Stimulated activated CD4-positive, alpha-beta T cell treated with anti-CD3 and anti-CD28 coated beads, TNF-alpha, amount 100 ng/mL, for 48 hours (primary cell): ENCODE results near the gene PADI1.

Source experiments
- DNase-seq, 3 donors: peaks; one replicate each; pipeline ENCODE4 v3.0.0-alpha.2; 2020; ENCODE audit warnings: low read depth in 3 of 3

Gene PADI1

GRCh38 chr1:17204546-17205440, at the start of gene PADI1:
Gene PADI1, plus strand, starts transcription at chr1:17205128. Its CDS starts 90 bp downstream, at chr1:17205218.
- DNase-seq = no peak

GRCh38 chr1:17155257-17155920, 49.5 kb upstream of the PADI1 start:
- no peak for DNase-seq

GRCh38 chr1:17156108-17156507, 48.8 kb upstream of the PADI1 start:
- DNase-seq = no peak

GRCh38 chr1:17158961-17159360, 46.0 kb upstream of the PADI1 start:
- DNase-seq = no peak

GRCh38 chr1:17161137-17161740, 43.7 kb upstream of the PADI1 start:
- DNase-seq = no peak

GRCh38 chr1:17161926-17162800, 42.8 kb upstream of the PADI1 start:
- DNase-seq = no peak

GRCh38 chr1:17162941-17163340, 42.0 kb upstream of the PADI1 start:
- no peak for DNase-seq

GRCh38 chr1:17163371-17163770, 41.6 kb upstream of the PADI1 start:
- no peak for DNase-seq

GRCh38 chr1:17163789-17164666, 40.9 kb upstream of the PADI1 start:
- DNase-seq = no peak

- no peak for DNase-seq
Observed at GRCh38 chr1:17165823-17166222, 39.1 kb upstream of the PADI1 start.

GRCh38 chr1:17167041-17167785, 37.7 kb upstream of the PADI1 start:
- DNase-seq = no peak

- DNase-seq = no peak
Observed at GRCh38 chr1:17167786-17168090, 37.2 kb upstream of the PADI1 start.

- no peak for DNase-seq
Observed at GRCh38 chr1:17168091-17168876, 36.6 kb upstream of the PADI1 start.

GRCh38 chr1:17170571-17170970, 34.4 kb upstream of the PADI1 start:
- DNase-seq = no peak

GRCh38 chr1:17173217-17173616, 31.7 kb upstream of the PADI1 start:
- no peak for DNase-seq

GRCh38 chr1:17176306-17177061, 28.4 kb upstream of the PADI1 start:
- DNase-seq = no peak

- DNase-seq = no peak
Observed at GRCh38 chr1:17177651-17178050, 27.3 kb upstream of the PADI1 start.

- no peak for DNase-seq
Observed at GRCh38 chr1:17181781-17182464, 23.0 kb upstream of the PADI1 start.
